TTC549 (cell line): ENCODE data around the gene KLRB1.
"Not testable (repeated sequence)": the region's sequence is repeated elsewhere in the genome, so short reads cannot be mapped to it uniquely, and the experiment has no call there.

ENCODE experiments used
- FAIRE-seq: peaks from 2 replicates; lab custom pipeline; 2012; peaks lifted over from hg19 to GRCh38; lab: Jason Lieb, UNC

KLRB1 gene

DNA sequence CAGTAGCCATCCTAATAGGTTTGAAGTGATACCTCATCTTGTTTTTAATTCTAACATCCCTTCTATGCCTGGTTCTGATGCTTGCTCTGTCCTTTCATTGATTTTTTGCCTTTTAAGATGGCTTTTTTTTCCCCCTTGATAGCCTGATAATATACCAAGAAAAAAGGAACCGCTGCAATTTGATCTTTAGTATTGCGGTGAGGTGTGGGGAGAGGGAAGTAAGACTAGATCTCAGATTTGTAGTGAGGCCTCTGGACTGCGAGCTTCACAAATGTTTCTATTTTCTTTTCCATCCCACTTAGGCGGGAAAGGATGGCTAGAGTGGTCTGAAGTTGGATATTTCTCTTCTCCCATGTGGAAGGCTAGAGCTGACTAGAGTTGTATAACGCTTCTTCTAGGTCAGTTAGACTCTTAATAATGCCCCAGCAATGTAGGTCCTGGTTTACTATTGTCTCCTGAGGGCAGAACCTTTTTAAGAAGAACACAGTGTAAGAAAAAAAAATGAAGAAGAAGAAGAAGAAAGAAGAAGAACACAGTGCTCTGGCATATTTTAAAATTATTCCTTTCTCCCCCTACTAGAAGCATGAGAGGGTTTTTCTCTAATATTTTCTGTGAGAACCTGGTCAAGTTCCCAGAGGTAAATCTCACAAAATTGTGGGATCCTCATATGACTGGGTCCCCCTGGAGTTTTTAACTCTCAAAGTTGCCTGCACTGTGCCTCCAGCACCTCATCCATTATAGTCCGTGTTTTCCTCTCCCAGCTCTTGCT, 11.9 kb upstream of the KLRB1 start:
- no peak for FAIRE-seq

DNA sequence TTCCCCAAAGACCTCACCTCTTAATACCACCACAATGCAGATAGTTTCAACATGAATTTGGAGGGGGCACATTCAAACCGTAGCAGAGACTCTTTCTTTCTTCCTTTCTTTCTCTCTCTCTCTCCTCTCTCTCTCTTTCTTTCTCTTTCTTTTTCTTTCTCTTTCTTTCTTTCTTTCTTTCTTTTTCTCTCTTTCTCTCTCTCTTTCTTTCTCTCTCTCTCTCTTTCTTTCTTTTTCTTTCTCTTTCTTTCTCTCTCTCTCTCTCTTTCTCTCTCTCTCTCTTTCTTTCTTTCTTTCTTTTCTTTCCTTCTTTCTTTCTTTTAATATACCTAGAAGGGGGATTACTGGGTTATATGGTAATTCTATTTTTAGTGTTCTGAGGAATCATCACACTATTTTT, 11.2 kb upstream of the KLRB1 start:
- FAIRE-seq, result not testable (repeated sequence)

DNA sequence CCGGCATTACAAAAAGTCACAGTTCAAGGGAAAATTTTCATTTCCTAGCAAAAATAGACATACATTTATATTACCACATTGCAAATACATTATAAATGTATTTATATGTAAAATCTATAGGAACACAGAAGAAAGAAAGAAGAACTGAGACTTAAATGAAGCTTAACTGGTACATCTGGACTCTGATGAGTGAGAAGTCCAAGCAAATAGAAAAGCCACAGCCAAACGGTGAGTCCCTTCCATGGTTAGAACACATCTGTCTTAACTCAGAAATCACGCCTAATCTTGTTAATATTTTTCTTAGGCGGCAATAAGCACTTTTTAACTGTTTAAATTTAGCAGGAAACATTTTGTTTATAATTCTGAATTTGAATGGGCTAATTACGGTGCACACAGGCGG, 9.4 kb upstream of the KLRB1 start:
- no peak for FAIRE-seq

DNA sequence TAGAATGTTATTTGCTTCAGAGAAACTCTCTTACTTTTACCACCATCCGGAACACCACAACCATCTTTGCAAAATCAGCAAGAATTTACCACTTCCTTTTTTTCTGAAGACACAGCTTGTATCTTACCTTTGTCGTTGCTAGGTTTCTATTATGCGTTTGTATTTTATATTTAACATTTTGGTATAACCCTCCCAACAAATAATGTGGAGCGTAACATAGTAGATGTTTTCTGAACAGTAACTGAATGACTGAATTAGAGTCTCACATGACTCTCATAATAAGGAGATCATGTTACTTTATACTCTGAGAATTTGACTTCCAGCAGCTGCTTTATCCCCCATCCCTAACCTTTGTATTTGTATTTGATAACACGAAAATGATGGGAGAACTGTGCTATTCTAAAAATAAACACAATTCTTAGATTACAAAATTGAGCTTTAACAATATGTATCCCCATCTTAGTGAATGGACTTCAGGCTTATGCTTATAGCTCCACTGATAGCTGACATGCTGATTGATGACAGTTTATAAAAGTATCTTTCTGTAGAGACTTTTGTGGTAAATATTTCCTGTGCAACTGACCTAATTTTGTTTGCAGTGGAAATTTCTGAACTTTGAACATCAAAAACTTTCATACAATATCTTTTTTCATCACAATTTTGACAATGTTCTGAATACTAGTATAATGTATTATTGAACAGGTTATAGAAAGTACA, 7.9 kb upstream of the KLRB1 start:
- FAIRE-seq, result no peak

DNA sequence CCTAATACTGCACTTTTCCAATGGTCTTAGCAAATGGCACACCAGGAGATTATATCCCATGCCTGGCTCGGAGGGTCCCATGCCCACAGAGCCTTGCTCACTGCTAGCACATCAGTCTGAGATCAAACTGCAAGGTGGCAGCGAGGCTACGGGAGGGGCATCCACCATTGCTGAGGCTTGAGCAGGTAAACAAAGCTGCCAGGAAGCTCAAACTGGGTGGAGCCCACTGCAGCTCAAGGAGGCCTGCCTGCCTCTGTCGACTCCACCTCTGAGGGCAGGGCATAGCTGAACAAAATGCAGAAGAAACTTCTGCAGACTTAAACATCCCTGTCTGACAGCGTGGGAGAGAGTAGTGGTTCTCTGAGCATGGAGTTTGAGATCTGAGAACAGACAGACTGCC, 2.9 kb upstream of the KLRB1 start:
- not testable (repeated sequence) for FAIRE-seq

DNA sequence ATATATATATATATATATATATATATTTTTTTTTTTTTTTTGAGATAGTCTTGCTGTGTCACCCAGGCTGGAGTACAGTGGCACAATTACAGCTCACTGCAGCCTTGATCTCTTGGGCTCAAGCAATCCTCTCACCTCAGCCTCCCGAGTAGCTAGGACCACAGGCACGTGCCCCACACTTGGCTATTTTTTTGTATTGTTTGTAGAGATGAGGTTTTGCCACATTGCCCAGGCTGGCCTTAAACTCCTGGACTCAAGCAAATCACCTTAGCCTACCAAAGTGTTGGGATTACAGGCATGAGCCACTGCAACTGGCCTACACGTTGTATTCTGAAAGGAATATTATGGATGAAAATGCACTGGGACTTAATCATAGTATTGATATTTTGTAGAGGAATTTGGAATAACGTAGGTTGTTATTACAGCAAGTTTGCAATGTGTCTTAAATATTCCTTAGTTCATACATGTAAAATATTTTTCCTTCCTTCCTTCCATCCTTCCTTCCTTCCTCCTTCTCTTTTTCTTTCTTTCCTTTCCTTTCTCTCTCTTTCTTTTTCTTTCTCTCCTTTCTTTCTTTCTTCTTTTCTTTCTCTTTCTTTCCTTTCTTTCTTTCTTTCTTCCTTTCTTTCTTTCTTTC, 862 bp downstream of the KLRB1 start:
- FAIRE-seq, result no peak

DNA sequence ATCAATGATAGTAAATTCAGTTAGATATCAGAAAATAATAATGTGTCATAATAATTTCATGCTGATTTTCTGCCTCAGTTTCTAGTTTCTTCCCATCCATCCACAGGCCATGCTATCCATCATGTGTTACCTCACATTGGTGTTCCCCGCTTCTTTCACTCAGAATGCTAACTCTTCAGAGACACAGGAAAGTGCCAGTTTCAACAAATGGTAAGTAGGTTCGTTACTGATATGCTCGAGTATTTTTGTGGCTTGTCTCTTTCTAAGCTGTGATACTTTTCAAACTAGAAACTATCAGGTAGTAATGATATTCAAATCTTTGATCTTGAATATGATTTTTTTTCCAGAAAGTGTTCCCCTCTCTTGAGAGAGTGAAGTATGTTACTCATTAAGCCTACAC, 1.5 kb downstream of the KLRB1 start:
- FAIRE-seq, result no peak

DNA sequence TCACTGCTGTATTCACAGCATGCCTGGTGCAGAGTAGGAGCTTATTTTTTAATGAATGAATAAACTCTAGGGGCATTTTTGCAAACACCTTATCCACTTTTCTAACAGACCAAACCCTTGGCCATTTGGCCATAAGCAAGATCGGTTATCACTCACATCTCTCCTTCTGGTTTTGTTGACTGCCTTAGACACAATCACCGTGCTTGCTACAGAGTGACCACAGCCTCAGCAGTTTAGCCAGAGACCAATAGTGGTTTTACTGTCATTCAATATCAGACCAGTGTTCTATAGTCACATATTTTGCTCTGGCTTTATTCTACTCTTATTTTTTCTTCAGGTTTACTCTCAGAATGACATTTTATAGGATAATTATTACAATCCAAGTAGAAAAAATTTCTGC, 2.2 kb downstream of the KLRB1 start:
- FAIRE-seq, result no peak

DNA sequence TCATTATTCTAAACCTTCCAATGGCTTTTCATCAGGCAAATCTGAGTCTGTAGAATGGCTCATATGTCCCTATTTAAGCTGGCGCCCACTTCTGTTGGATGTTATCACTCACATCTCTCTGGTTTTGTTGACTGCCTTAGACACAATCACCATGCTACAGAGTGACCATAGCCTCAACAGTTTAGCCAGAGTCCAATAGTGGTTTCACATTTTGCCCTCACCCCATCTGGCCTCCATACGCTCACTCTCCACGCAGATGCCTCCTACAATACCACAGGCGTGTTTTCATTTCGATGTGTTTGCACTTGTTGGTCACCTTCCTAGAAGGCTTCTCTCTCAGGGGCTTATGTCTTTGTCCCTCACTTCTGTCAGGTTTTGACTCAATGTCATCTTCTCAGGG, 3.4 kb downstream of the KLRB1 start:
- no peak for FAIRE-seq

DNA sequence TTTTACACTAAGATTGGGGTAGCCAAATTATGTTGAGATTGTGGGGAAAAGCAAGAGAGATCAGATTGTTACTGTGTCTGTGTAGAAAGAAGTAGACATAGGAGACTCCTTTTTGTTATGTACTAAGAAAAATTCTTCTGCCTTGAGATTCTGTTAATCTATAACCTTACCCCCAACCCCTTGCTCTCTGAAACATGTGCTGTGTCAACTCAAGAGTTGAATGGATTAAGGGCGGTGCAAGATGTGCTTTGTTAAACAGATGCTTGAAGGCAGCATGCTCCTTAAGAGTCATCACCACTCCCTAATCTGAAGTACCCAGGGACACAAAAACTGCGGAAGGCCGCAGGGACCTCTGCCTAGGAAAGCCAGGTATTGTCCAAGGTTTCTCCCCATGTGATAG, 7.3 kb downstream of the KLRB1 start:
- FAIRE-seq, result not testable (repeated sequence)

DNA sequence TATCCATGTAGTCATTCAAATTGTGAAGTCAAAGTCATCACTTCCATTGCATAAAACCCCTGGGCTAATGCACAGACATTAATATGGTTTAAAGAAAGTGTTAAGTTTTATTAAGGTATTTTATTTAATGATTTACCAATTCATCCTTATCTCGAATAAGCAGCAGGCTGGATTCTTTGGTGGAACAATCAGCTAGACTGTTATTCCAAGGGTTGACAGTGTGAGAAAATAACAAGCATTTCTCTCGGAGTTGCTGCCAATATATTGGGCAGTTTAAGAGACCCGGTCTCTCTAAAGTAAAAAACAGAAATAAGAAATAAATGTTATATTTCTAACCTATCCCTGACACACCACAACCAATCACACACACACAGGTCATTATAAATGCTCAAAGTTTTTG, 9.4 kb downstream of the KLRB1 start:
- FAIRE-seq, result no peak

DNA sequence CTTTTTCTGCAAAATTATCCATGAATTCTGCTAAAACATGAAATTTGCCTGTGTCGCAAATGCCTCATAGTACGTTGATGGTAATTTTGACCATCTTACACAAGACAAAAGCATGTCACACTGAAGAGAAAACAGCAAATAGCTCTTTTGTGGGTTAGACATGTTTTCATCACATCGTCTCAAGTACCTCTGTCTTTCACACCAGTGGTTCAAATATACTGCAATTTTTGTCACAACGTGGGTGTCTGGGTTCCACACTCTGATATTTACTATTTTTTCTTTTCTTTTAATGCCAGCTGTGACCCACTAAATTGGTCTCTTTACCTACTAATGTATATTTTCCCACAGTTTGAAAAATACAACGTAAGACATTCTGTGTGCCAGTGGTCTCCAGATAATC, 10.4 kb downstream of the KLRB1 start:
- no peak for FAIRE-seq

DNA sequence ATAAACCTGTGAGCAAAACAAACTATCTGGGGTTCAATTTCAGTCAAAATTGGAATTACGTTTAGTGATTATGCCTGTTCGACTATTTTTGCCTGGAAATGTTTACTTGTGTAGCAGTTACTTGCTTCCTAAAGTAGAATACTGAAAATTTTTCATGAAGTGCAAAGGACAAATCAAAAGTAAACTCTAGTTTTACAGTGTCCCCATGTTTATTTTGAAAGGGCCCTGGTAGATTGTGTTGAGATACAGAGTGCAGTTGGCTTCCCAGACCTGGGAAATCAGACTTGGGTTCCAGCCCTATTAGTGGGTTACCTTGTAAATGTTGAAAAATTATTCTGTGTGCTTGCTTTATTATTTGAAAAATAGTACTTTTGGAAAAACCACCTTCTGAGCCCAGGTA, 17.3 kb downstream of the KLRB1 start:
- FAIRE-seq, result no peak

DNA sequence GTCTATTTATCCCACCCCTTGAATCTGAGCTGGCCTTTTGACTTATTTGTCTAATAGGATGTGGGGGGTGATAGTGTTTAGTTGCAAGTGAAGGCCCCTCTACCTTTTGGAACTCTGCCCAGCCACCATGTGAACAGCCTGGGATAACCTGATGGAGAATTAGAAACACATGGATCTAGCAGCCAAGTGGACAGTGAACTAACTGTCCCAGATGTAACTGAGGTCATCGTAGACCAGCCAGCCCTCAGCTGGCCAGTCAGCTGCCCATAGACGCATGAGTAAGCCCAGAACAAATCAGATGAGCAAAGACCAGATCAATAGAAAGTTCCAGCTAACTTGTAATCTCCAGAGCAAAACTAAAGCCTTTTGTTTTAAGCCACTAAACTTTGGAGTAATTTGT, 19.0 kb downstream of the KLRB1 start:
- no peak for FAIRE-seq

DNA sequence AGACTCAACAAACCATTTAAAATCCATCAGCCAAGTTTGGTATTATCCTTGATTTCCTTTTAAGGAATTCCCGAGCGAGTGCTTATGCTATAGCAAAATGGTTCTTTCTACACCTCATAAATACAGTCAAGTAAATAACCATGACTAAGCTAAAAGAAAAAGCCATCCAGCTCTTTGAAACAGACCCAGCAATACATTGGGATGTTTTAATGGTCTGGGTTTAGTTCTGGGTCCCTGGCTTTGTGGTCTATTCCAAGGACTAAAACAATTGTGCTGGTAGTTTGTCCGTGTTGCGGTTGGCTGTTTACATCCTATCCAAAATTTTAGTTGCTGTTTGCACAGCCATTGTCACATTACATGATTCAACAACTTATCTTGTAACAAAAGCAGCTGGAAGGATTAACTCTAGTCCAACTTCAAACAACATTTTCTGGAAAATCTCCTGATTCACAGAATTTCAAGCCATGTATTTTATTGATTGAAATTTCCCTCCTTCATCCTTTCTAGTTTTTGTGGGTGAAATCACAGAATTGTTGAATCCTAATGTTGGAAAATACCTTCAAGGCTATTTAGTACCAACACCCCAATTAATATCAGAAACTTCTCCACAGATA, 19.6 kb downstream of the KLRB1 start:
- FAIRE-seq, result no peak

DNA sequence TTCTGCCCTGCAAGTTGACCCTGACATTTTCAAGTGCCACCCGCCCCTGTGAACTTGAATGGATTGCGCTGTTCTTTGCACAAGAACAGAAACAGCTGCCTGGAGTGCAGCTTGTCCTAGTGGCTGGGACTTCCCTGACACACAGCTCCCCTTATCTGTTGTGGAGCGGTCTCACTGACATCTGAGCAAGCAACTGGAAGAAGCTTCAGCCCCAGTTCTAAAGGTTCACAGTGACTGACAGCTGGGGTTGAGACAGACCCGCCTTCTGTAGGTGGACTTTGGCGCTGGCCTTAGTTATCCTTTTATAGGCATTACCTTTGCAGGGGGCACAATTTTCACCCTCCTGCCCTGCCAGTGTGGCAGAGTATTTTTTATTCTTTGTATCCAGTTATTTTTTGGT, 30.0 kb downstream of the KLRB1 start:
- not testable (repeated sequence) for FAIRE-seq

DNA sequence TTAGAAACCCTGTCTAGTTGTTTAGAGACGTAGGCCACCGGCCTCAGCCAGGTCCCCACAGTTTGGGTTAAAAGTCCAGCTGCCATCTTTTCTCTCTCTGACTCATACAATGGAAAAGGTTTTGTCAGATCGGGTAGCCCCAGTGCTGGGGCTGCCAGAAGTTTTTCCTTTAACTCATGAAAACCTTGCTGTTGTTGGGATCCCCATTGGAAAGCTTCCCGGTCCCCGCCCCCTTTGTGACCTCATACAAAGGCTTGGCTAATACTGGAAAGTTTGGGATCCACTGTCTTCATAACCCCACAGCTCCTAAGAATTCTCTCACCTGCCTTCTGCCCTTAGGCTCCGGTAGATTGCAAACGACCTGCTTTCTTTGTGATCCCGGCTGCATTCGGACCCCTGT, 40.6 kb downstream of the KLRB1 start:
- not testable (repeated sequence) for FAIRE-seq

DNA sequence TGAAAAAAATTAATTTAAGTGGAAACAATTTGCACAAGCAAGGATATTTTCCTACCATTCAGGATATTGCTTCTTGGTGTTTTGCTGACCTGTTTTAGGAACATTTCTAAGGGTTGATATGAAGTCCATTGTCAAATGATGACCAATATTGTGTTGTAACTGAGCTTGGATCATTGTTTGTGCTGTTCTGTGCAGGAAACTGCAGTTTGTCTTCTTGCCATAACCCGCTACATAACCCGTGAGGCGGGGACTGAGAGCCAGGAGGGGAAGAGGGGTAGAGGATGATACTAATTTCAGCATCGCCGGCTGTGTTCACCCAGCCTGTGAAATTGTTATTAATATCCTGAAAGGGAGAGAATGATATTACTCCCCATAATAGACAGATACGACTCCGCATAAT, 41.6 kb downstream of the KLRB1 start:
- not testable (repeated sequence) for FAIRE-seq

DNA sequence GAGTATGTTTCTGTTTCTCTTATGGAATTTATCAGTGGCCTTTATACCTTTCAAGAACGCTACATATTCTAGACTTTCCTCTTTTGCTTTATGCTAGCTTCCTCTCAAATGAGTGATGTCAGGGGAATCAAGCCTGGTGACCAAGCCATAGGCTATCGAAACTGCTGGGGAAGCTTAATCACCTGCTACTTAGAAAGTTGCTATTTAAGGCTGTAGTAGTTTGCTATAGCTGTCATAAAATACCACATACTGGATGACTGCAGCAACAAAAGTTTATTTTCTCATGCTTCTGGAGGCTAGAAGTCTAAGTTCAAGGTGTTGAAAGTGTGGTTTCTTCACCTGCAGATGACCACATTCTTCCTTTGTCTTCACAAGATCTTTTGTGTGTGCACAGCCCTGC, 43.3 kb downstream of the KLRB1 start:
- not testable (repeated sequence) for FAIRE-seq

DNA sequence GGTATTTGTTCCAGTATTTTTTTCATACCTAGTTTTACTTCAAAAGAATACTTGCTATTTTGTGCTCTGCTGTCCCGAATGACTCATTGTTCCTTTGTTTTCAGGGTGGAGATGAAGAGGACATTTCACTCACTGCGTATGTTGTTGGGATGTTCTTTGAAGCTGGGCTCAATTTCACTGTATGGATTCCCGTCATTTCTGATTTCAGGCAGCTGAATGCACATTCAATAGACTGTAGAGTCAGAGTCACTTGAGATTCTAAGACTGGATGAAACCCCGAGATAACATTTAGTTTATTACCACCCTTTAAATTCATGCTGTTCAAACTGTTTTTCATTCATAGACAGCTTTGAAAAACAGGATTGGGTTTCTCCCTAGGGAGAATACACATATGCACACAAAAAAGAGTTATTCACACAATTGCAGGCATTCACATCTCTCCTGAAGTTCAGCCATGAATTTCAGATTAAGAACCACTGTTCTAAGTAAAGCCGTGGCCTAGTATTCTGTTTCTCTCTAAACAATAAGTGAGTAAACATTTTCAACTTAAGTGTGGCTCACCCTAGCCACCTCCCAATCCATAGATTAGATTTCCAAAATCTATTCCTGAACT, 44.8 kb downstream of the KLRB1 start:
- FAIRE-seq, result not testable (repeated sequence)

DNA sequence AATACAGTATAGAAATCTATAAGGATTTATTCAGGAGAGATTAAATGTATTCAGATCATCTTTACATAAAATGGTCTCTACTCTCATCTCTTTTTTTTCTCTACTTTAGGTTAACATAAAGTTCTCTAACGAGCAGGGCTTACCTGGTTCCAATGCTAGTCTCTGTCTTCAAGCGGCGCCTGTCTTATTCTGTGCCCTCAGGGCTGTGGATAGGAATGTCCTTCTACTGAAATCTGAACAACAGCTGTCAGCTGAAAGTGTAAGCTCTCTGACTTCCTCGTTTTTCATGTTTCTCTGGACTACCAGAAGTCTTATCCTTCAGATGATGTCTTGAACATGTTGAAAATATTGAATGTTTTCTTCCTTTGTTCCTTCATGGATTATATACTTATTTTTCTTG, 62.2 kb downstream of the KLRB1 start:
- not testable (repeated sequence) for FAIRE-seq
